DND-41 (cell line): Measurements from ENCODE around the gene NTM.

Experiments used
- CTCF ChIP-seq: IDR thresholded peaks from 2 replicates; pipeline ENCODE4 v1.5.1; 2012; ENCODE audit warnings: borderline replicate concordance, low read length, moderate library complexity, mild to moderate bottlenecking; ENCODE audit not compliant: poor library complexity, severe bottlenecking; ENCODE audit errors: extremely low read depth
- EZH2 ChIP-seq: IDR thresholded peaks from 3 replicates; pipeline ENCODE4 v1.6.1; 2012; ENCODE audit warnings: borderline replicate concordance, low read depth, mild to moderate bottlenecking, moderate library complexity, low read length, inconsistent platforms; ENCODE audit not compliant: severe bottlenecking

DNA sequence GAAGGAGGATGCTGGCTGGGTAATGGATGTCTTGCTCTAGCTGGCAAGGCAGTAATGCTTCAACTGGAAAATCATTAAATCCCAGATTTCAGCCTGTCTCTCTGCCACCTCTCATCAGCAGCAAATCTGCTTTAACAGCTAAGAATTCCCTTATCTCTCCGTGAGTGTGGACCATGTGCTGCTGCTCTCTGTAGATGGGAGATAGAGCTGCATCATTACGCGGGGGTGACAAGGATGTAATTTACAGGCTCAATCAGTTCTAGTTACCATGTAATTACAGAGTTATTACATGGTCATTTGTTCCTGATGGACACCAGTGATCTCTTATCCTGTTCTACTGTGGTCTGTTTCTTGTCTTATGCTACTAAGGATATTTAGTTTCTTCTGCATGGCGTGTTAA lies 665.4 kb downstream of the NTM start:
- TF ChIP-seq CTCF (no peak), EZH2 (no peak)
